Sigmoid colon (tissue), 7 donors: Measurements from ENCODE around the gene SEC16A. TPM values are rescaled to one million over a fixed set of nuclear protein-coding genes. Genes with fewer than 3 reads are reported as not detected.

Experiments used
- DNase-seq: peaks from one replicate; pipeline ENCODE4 v3.0.0-alpha.2; 2019
- H3K27ac ChIP-seq, 4 donors: fragments of 200-600 bp; sonication (generic); one replicate each; pipeline ENCODE4 v1.5.1; 2016 to 2019; ENCODE audit warnings: mild to moderate bottlenecking in 1 of 4
- H3K27me3 ChIP-seq, 3 donors: fragments of 200-600 bp; sonication (generic); one replicate each; pipeline ENCODE4 v1.5.1; 2019; ENCODE audit warnings: mild to moderate bottlenecking in 1 of 3
- H3K36me3 ChIP-seq, 4 donors: fragments of 200-600 bp; sonication (generic); one replicate each; pipeline ENCODE4 v1.5.1; 2016 to 2019
- H3K4me1 ChIP-seq, 4 donors: fragments of 200-600 bp; sonication (generic); one replicate each; pipeline ENCODE4 v1.5.1; 2017 to 2019
- H3K4me3 ChIP-seq, 4 donors: fragments of 200-600 bp; sonication (generic); one replicate each; pipeline ENCODE4 v1.5.1; 2017 to 2019; ENCODE audit warnings: mild to moderate bottlenecking in 2 of 4, moderate library complexity in 1 of 4
- H3K9me3 ChIP-seq, 4 donors: fragments of 200-600 bp in 3 of 4; sonication (generic) in 3 of 4; one replicate each; pipeline versions ENCODE4 v1.5.1 to v1.6.1; 2013 to 2019
- EP300 ChIP-seq, 4 donors: sonication (generic); formaldehyde crosslinking; IDR thresholded peaks; one replicate each; pipeline ENCODE4 v1.6.1; 2017; ENCODE audit warnings: antibody characterized with exemption in 4 of 4
- POLR2A ChIP-seq, 2 donors: fragments of 450-650 bp; IDR thresholded peaks; one replicate each; pipeline ENCODE4 v1.6.1; 2016; ENCODE audit warnings: antibody characterized with exemption in 2 of 2, mild to moderate bottlenecking in 2 of 2, moderate library complexity in 2 of 2
- POLR2AphosphoS5 ChIP-seq, 4 donors: sonication (generic); formaldehyde crosslinking; IDR thresholded peaks; one replicate each; pipeline ENCODE4 v1.6.1; 2017; ENCODE audit warnings: antibody characterized with exemption in 4 of 4
- WGBS, 2 donors: extraction: QIAGEN DNeasy Blood & Tissue Kit; methylation state at CpG; one replicate each; pipeline ENCODE4 v1.1.7; 2013; 5-methylcytosine and 5-hydroxymethylcytosine counted together
- intact Hi-C: fragments of 100-400 bp; cut with DNase I; formaldehyde crosslinking; loops from one replicate; pipeline ENCODE4 v1.15.1; 2023
- polyA plus RNA-seq, 3 donors: library from polyadenylated mRNA; stranded (reverse); fragments of 200-250 nt; gene quantifications; one replicate each; pipeline ENCODE4 v1.2.3, GENCODE V29; 2013
- total RNA-seq, 4 donors: library from RNA; depleted of rRNA; stranded (reverse); fragments of >200 nt; gene quantifications; one replicate each; pipeline ENCODE4 v1.1.0, GENCODE V29; 2016
- TF ChIP-seq, protein P1 (sequence below), 4 experiments: fragments of 450-650 bp in 3 of 4; fragments of 200-600 bp in 1 of 4; IDR thresholded peaks; one replicate each; pipeline ENCODE4 v1.5.1; 2016 to 2019; ENCODE audit warnings: antibody characterized with exemption in 4 of 4, mild to moderate bottlenecking in 3 of 4, moderate library complexity in 2 of 4
- donor health status: healthy with polysubstance abuse.
- donor health status: Bipolar disorder and iron deficiency.
- donor health status: healthy.

Gene SEC16A
- total and polyA plus RNA-seq, 7 donors, result 22.8 to 57.0 (median 27.5) TPM

DNA sequence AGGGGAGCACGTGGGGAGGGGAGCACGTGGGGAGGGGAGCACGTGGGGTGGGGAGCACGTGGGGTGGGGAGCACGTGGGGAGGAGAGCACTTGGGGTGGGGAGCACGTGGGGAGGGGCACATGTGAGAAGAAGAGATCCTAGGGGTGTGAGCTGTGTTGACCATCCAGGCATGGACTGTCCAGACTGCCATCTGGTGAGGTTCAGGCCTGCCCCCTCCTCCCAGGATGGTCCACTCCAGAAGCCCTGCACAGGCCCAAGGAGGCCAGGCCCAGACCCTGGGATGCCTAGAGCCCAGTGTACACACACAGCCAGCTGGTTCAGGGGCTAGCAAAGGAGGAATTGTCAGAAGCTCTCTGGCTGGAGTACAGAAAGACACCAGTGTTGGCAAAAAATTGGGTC is 85.2 kb downstream of the SEC16A start:
- Histone ChIP-seq H3K4me1 (peaks cover 0 to 29% (median 21%) of the 10 kb centered on the region in 4 donors), H3K27ac (no peak overlapping the region), H3K9me3 (no peaks in the 10 kb centered on the region), H3K4me3 (no peak overlapping the region), H3K27me3 (no peaks in the 10 kb centered on the region), H3K36me3 (peaks cover 19 to 63% (median 33%) of the 10 kb centered on the region in 4 donors)
- DNase-seq, result no peak
- intact Hi-C loops, result no loop called here
- TF ChIP-seq POLR2A (IDR thresholded peaks at IDR 0.05), result no peak
- TF ChIP-seq, protein P1, sequence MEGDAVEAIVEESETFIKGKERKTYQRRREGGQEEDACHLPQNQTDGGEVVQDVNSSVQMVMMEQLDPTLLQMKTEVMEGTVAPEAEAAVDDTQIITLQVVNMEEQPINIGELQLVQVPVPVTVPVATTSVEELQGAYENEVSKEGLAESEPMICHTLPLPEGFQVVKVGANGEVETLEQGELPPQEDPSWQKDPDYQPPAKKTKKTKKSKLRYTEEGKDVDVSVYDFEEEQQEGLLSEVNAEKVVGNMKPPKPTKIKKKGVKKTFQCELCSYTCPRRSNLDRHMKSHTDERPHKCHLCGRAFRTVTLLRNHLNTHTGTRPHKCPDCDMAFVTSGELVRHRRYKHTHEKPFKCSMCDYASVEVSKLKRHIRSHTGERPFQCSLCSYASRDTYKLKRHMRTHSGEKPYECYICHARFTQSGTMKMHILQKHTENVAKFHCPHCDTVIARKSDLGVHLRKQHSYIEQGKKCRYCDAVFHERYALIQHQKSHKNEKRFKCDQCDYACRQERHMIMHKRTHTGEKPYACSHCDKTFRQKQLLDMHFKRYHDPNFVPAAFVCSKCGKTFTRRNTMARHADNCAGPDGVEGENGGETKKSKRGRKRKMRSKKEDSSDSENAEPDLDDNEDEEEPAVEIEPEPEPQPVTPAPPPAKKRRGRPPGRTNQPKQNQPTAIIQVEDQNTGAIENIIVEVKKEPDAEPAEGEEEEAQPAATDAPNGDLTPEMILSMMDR (IDR thresholded peaks at IDR 0.05), result no peak
- no peak for TF ChIP-seq POLR2AphosphoS5 (IDR thresholded peaks at IDR 0.05)
- no peak for TF ChIP-seq EP300 (IDR thresholded peaks at IDR 0.05)
- 73 to 87% methylated on average over 6 of the region's 6 CpGs for WGBS, 2 donors

DNA sequence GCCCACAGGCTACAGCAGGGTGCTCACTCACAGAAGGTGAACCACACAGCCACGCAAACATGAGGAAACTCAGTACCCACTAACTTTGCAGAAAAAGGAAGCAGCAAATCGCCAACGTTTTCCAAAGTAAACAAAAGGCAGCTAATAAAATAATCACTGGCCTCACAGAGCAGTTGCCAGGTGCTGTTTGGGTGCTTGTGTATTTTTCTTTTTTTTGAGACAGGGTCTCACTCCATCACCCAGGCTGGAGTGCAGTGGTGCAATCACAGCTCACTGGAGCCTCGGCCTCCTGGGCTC is 86.7 kb downstream of the SEC16A start:
- intact Hi-C loops, result no loop called here

DNA sequence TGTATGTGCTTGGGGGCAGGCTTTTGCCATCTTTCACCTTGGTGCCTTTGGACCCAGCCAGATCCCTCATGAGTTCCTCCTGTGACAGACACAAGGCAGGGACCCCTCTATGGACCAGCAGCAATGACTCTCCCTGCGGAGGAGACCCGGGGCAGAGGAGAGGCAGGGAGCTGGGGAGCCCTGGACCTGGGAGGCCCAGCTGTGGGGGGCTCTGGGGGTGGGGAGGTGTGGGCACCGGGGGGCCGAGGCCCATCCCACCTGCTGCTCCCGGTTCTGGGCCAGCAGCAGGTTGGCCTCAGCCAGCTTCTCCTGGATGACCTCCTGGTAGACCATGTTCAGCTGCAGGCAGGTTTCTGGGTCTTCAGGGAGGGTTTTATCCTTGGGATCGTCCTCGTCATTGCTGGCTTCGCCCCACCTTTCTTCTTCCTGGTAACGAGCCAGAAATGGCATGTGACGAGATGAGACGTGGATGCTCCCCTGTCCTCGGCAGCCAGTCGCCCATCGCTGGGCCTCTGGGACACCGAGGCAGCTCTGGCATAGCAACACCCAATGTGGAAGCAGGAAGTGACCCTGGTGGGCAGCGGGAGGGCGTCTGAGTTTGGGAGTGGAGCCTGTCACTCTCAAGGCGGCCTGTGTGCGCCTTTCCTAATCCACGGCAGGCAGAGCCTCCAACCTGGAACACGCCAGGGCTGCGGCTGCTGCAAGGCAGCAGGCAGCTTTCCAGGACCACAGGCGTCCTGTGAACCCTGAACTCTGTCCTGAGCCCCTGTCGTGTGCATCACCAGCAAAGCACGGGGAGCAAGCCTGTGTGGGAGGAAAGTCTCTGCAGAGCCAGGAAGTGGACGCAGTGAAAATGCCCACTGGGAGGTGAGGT is 87.3 kb downstream of the SEC16A start:
- H3K4me1 ChIP-seq, result peaks cover 0 to 22% (median 18%) of the 10 kb centered on the region in 4 donors
- TF ChIP-seq POLR2AphosphoS5 (IDR thresholded peaks at IDR 0.05) (no peak), POLR2A (IDR thresholded peaks at IDR 0.05) (no peak), EP300 (IDR thresholded peaks at IDR 0.05) (no peak)
- TF ChIP-seq, protein P1 (IDR thresholded peaks at IDR 0.05), result no peak
- no peak overlapping the region for H3K4me3 ChIP-seq
- no peak for DNase-seq
- H3K9me3 ChIP-seq, result no peaks in the 10 kb centered on the region
- intact Hi-C loops, result no loop called here
- H3K27me3 ChIP-seq, result no peaks in the 10 kb centered on the region
- 42 to 78% methylated on average over 26 of the region's 26 CpGs for WGBS, 2 donors
- H3K36me3 ChIP-seq, result peaks cover 19 to 74% (median 44%) of the 10 kb centered on the region in 4 donors
- no peak overlapping the region for H3K27ac ChIP-seq

More for the DNA sequence above, 86.7 kb downstream of the SEC16A start:
- H3K27ac ChIP-seq, result no peak overlapping the region
- no peak for TF ChIP-seq EP300 (IDR thresholded peaks at IDR 0.05)
- TF ChIP-seq, protein P1 (IDR thresholded peaks at IDR 0.05), result no peak
- TF ChIP-seq POLR2AphosphoS5 (IDR thresholded peaks at IDR 0.05), result no peak
- no peak for TF ChIP-seq POLR2A (IDR thresholded peaks at IDR 0.05)
- H3K4me1 ChIP-seq, result peaks cover 0 to 28% (median 21%) of the 10 kb centered on the region in 4 donors
- H3K9me3 ChIP-seq, result no peaks in the 10 kb centered on the region
- peaks cover 19 to 71% (median 44%) of the 10 kb centered on the region in 4 donors for H3K36me3 ChIP-seq
- 21 to 61% methylated on average over 4 of the region's 4 CpGs for WGBS, 2 donors
- H3K27me3 ChIP-seq, result no peaks in the 10 kb centered on the region
- DNase-seq, result no peak
- H3K4me3 ChIP-seq, result no peak overlapping the region

DNA sequence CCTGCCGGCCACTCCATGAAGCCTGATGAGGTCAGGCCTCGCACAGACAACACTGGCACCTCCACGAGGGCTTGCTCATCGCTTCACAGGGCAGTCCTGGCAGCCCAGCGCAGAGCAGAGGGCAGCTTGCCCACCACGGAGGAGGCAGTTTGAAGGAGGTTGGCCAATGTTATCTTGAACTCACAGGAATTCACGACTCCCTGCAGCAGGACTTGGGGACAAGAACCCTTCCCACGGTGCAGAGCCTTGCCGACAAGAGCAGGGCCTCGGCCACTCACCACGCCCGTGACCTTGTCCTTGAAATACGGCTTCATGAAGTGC is 87.9 kb downstream of the SEC16A start:
- TF ChIP-seq, protein P1 (IDR thresholded peaks at IDR 0.05), result no peak
- TF ChIP-seq EP300 (IDR thresholded peaks at IDR 0.05) (no peak), POLR2AphosphoS5 (IDR thresholded peaks at IDR 0.05) (no peak), POLR2A (IDR thresholded peaks at IDR 0.05) (no peak)
- H3K36me3 ChIP-seq, result peaks cover 19 to 75% (median 44%) of the 10 kb centered on the region in 4 donors
- no peaks in the 10 kb centered on the region for H3K9me3 ChIP-seq

More for the DNA sequence above, 87.9 kb downstream of the SEC16A start:
- no peak for DNase-seq
- peaks cover 0 to 18% (median 14%) of the 10 kb centered on the region in 4 donors for H3K4me1 ChIP-seq
- H3K27ac ChIP-seq, result no peak overlapping the region
- 87 to 94% methylated on average over 13 of the region's 13 CpGs for WGBS, 2 donors
- H3K4me3 ChIP-seq, result no peak overlapping the region
- intact Hi-C loops, result no loop called here
- H3K27me3 ChIP-seq, result no peaks in the 10 kb centered on the region
